GM19395 (cell line): ENCODE results near the gene FPR3.
"Not testable (repeated sequence)": the region's sequence is repeated elsewhere in the genome, so short reads cannot be mapped to it uniquely, and the experiment has no call there.

ENCODE experiments used
- ATAC-seq: cut with Tn5 transposase; IDR thresholded peaks from one replicate; pipeline ENCODE4 v1.9.1; 2021; ENCODE audit warnings: mild to moderate bottlenecking, moderate library complexity; ENCODE audit not compliant: unreplicated experiment

FPR3 gene

GRCh38 chr19:51794885-51795490 lies at the start of gene FPR3:
Gene FPR3, plus strand, starts transcription at chr19:51795157. Its CDS starts 28,592 bp downstream, at chr19:51823749.
- no peak for ATAC-seq

DNA sequence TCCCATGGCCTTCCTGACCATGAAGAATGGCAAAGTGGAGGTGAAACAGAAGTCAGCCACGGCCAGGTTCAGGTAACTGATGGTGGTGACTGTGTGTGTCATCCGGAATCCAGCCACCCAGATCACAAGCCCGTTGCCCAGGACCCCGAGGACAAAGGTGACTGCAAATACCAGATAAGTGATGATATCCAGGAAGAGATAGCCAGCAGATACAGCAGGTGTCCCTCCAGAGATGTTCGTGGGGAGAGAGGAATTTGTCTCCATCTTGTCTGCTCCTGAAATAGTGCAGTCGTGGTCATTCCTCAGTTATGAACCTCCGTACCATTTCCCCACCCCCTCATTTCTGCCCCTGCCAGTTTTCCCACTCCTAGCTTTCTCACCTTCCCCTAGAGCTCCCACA lies 48.2 kb upstream of the FPR3 start:
- ATAC-seq, result no peak

- ATAC-seq, result no peak
Observed at GRCh38 chr19:51749979-51750378, 45.0 kb upstream of the FPR3 start.

DNA sequence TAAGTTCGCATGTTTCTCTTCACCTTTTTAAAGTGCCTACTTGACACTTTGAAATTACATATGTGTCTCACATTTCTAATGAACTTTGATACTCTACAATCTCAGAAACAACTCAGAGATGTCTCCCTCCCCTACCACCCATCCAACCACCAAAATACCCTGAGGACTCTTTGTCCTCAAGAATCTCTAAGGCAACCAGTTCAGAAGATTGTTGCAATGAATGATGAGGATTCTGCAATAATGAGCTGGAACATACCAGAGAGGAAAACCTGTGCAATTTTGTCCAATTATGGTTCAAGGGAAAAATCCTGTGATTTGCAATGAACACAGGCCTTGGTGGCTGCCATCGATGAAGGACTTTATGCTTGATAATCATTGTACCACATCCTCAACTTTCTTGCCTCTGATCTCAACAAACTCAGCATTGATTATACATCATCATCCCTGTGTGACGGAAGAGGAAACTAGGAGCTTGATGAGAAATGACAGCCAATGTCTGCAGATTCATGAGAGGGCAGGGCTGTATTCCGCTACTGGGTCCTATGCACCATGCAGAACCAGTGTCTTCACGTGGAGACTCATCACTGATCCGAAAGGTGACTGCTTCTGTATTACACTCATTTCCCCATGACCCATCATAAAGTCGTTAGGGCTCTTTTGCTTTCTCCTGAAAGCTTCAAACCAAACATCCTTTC lies 44.4 kb upstream of the FPR3 start:
- ATAC-seq, result no peak

DNA sequence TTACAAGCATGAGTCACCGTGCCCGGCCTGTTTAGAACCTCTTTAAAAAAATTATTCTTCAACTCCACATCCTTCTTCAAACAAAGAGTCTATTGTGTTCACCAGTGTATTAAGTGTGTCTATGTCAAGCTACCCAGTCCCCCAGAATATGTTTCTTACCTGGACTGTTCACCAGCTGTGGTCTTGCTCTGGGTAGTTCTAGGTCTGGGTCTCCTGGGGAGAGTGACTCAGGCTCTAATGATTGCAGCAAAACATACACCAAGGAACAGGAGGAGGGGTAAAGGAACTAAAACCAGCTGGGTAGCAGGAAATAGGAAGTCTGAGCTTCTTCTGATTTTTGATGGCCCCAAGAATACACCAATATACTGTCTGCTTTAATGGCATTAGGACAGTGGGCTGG lies 43.3 kb upstream of the FPR3 start, which contains the start of gene FPR1:
Gene FPR1, minus strand, starts transcription at position 224 of the 400 bp plus-strand sequence. CDS start 4,884 bp downstream, outside the sequence.
- no peak for ATAC-seq

DNA sequence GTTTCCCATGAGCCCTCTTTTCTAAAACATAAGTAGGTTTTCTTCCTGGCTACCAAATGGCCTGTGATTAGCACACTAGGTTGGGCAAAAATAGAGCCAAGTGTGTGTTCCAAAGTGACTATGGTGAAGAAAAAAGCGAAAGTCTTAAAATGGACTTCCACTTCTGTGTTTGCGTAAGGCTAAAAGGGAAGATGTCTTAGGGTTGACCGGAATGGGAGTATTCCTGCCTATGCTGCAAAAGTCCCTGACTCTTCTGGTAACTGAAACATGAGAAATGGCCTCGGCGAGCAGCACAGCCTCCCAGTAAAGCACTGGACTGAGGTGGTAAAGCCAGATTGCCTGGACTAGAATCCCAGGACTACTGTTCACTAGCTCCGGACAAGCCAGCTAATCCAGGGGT lies 40.8 kb upstream of the FPR3 start:
- ATAC-seq, result no peak

DNA sequence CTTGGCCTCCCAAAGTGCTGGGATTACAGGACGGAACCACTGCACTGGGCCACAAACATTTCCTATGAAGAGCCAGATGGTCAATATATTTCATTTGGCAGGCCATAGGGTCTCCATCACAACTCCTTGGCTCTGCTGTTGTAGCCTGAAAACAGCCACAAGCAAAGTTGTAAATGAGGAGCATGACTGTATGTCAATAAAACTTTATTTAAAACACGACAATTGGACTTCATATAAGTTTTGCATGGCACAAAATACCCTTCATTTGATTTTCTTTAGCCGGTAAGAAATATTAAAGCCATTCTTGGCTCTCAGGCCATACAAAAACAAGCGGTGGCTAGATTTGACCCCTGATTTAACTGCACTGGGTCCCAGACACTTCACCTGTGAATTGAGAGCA lies 40.2 kb upstream of the FPR3 start:
- no peak for ATAC-seq

DNA sequence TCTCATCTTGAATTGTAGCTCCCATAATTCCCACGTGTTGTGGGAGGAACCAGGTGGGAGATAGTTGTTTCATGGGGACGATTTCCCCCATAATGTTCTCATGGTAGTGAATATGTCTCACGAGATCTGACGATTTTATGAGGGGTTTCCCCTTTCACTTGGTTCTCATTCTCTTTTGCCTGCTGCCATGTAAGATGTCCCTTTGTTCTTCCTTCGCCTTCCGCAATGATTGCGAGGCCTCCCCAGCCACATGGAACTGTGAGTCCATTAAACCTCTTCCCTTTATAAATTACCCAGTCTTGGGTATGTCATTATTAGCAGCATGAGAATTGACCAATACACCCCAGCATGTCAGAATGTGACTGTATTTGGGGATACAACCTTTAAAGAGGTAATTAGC lies 39.4 kb upstream of the FPR3 start:
- ATAC-seq, result no peak

DNA sequence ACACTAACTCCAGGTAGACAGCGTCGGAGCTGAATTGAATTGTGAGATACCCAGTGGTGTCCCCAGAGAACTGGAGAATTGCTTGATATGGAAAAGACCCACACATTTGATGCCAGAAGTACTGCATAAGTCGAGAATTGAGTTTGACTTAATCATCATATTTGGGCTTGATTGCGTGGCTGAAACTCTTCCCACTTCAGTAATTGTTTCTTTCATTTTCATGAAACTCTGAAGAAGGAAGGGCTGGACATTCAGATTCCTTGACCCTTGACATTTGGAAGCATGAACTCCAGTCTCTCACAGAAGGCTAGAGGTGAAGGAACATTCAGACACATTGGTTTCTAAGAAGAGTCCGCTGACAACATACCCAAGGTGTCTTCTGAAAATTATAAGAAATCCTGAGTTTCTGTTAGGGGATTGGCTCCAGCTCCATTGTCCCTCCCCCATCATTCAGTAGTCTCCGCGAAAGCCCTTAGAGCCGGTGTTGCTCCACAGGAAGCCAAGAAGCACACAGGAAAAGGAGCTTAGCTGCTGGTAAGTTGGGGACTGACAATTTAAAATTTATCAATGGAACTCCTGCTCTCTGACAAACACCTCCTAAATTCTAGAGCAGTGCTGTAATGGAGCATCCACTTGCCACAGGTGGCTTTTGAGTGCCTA lies 34.1 kb upstream of the FPR3 start, which contains the start of gene FPR2:
Gene FPR2, plus strand, starts transcription at position 484 of the 660 bp plus-strand sequence. CDS start 7,479 bp downstream, outside the sequence.
- no peak for ATAC-seq

DNA sequence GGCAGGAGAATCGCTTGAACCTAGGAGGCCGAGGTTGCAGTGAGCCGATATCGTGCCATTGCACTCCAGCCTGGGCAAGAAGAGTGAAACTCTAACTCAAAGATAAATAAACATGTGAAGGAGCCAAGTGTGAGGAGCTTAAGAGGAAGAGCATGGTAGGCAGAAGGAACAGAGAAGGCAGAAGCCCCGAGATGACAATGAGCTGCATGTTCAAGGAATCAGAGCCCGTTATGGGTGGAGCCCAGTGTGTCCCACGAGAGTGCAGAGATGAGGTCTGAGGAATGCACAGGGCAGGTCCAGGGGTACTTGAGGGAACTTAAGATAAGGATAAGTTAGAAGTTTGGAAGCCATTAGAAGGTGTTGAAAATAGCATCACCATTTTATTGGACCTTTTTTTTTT lies 33.3 kb upstream of the FPR3 start:
- ATAC-seq, result no peak

GRCh38 chr19:51765086-51765485 lies 29.9 kb upstream of the FPR3 start:
- no peak for ATAC-seq

- no peak for ATAC-seq
Observed at GRCh38 chr19:51766461-51766860, 28.5 kb upstream of the FPR3 start.

GRCh38 chr19:51771376-51772130 lies 23.4 kb upstream of the FPR3 start:
- ATAC-seq, result no peak

GRCh38 chr19:51772977-51773376 lies 22.0 kb upstream of the FPR3 start:
- no peak for ATAC-seq

DNA sequence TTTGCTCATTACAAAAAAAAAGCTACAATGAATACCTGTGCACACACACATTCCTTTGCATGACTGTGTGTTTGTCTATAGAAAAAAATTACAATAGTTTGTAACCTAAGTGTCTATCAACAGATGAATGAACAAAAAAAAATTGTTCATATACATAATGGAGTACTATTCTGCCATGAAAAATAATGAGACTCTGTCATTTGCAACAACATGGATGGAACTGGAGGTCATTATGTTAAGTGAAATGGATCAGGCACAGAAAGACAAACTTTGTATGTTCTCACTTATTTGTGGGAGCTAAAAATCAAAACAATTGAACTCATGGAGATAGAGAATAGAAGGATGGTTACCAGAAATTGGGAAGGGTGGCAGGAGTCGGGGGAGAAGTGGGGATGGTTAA lies 18.4 kb upstream of the FPR3 start:
- ATAC-seq, result not testable (repeated sequence)

DNA sequence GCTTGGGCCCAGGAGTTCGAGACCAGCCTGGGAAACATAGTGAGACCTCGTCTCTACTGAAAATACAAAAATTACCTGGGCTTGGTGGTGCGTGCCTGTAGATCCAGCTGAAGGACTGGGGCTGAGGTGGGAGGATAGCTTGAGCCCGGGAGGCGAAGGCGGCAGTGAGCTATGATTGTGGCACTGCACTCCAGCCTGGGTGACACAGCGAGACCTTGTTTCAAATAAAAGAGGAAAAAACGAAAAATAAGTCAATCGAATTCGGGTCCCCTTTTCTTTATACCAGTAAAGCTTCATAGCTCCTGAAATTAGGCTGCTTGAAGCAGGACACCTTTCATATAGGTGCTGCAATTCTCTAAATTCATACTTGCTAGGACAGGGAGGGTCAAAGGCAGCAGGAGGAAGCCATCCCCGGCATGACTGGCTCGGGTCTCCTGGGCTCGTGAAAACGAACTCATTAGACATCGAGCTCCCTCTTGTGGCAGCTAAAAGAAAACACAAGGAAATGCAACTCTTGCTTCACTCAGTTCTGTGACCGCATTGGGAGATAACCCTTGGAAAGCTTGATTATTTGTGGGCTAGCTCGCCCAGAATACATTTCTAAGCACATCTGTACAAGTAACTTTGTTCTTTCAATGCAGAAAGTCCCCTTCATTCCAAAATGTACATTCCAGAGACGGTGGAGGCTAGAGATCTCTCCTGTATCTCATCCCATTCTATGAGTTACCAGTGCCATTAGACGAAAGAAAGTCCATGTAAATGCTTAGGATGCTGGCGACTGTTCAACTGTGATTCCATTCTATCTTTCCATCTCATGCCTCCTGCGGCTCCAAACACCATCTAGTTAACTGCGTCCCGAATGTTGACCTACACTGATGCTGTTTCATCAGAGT lies 17.1 kb upstream of the FPR3 start:
- ATAC-seq, result no peak

- no peak for ATAC-seq
Observed at GRCh38 chr19:51779181-51779580, 15.8 kb upstream of the FPR3 start.

DNA sequence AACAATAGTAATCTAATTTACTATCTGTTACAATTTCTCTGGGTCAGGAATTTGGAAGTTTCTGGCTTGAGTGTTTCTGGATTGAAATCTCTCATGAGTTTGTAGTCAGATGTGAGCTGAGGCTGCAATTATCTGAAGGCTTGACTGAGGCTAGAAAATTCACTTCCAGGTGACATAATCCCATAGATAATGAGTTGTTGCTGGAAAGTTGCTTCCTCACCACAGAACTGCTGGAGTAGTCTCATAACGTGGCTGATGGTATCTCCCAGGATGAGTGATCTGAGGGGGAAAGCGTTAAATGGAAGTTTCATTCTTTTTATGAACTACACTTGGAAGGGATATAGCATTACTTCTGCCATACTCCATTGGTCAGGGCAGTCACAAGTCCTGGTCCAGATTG lies 15.3 kb upstream of the FPR3 start:
- ATAC-seq, result no peak

DNA sequence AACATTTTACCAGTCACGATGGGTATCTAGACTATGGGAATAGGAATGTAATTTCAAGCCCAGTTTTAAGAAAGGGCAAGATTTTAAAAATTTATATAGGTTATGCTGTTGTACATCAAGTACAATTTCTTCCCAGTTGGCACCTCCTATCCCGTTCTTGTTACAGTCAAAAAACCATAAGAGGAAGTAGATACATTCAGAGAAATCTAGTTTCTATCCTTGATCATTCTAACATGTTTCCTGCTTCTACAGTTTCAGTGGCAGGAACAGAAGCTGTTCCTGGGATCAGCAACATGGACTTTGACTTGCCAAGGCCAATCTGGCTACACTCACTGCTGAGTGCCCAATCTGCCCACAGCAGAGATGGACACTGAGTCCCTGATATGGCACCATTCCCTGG lies 14.7 kb upstream of the FPR3 start:
- ATAC-seq, result no peak

DNA sequence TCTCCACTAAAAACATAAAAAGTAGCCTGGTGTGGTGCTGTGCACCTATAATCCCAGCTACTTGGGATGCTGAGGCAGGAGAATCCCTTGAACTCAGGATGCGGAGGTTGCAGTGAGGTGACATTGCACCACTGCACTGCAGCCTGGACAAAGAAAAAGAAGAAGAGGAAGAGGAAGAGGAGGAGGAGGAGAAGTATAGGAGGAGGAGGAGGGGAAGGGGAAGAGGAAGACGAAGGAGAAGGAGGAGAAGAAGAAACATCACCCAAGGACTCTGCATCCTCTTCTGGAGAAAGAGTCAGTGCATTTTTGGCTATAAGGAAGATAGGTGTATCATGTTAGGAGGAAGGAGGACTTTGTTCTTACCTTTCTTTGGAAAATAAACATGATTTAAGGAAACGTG lies 13.0 kb upstream of the FPR3 start:
- no peak for ATAC-seq
